Ectodermal cell (in vitro differentiated cells): ENCODE results near the gene GRIN3B.
"Not testable (repeated sequence)": the region's sequence is repeated elsewhere in the genome, so short reads cannot be mapped to it uniquely, and the experiment has no call there.

Experiments used
- H3K27ac ChIP-seq: 2 replicates; pipeline ENCODE4 v1.7.0; 2013; ENCODE audit warnings: mild to moderate bottlenecking, low read depth, low read length; ENCODE audit not compliant: insufficient read depth, poor library complexity, severe bottlenecking
- H3K27me3 ChIP-seq: 2 replicates; pipeline ENCODE4 v1.7.0; 2013; ENCODE audit warnings: mild to moderate bottlenecking, low read length; ENCODE audit not compliant: insufficient read depth, control insufficient read depth, poor library complexity, severe bottlenecking
- H3K36me3 ChIP-seq: one replicate; pipeline ENCODE4 v1.7.0; 2013; ENCODE audit warnings: low read length; ENCODE audit not compliant: control insufficient read depth, insufficient read depth
- H3K4me1 ChIP-seq: one replicate; pipeline ENCODE4 v1.7.0; 2013; ENCODE audit warnings: low read length; ENCODE audit not compliant: control insufficient read depth, insufficient read depth
- H3K4me3 ChIP-seq: 2 replicates; pipeline ENCODE4 v1.7.0; 2013; ENCODE audit warnings: low read depth, low read length, control low read depth; ENCODE audit not compliant: insufficient read depth
- H3K9me3 ChIP-seq: 2 replicates; pipeline ENCODE4 v1.7.0; 2013; ENCODE audit warnings: mild to moderate bottlenecking, low read length, moderate library complexity; ENCODE audit not compliant: control insufficient read depth
- WGBS, 2 experiments: methylation state at CpG; one replicate each; pipeline ENCODE4 v1.1.7; 2013; ENCODE audit warnings: missing lambda C conversion rate in 2 of 2; 5-methylcytosine and 5-hydroxymethylcytosine counted together

The GRIN3B gene

GRCh38 chr19:1019980-1020867 is 20.0 kb downstream of the GRIN3B start:
- no peaks in the 10 kb centered on the region for H3K9me3 ChIP-seq
- peak overlapping the region; percentile 94 for H3K27ac ChIP-seq
- peaks cover 34% of the 10 kb centered on the region for H3K4me1 ChIP-seq
- 5 to 6% methylated on average over 60 of the region's 60 CpGs for WGBS, 2 experiments
- no peaks in the 10 kb centered on the region for H3K36me3 ChIP-seq
- H3K4me3 ChIP-seq: peak overlapping the region; percentile 66
- H3K27me3 ChIP-seq: no peaks in the 10 kb centered on the region

GRCh38 chr19:1020868-1021425 is 20.7 kb downstream of the GRIN3B start, which contains the start of gene TMEM259:
Gene TMEM259 (minus strand): TSS chr19:1021123. CDS start chr19:1020996, 127 bp downstream.
- peaks cover 28% of the 10 kb centered on the region for H3K4me1 ChIP-seq
- no peaks in the 10 kb centered on the region for H3K36me3 ChIP-seq
- peak within 1 kb of the TSS; percentile 66 for H3K4me3 ChIP-seq
- 0% methylated on average over 68 of the region's 68 CpGs for WGBS, 2 experiments
- H3K27ac ChIP-seq: peak within 1 kb of the TSS; percentile 94
- H3K9me3 ChIP-seq: no peaks in the 10 kb centered on the region
- H3K27me3 ChIP-seq: no peaks in the 10 kb centered on the region

GRCh38 chr19:1023883-1024188 is 23.6 kb downstream of the GRIN3B start:
- not testable (repeated sequence) for H3K27ac ChIP-seq, H3K27me3 ChIP-seq, H3K36me3 ChIP-seq, H3K4me3 ChIP-seq, H3K9me3 ChIP-seq
- 95 to 96% methylated on average over 5 of the region's 5 CpGs for WGBS, 2 experiments
- peaks cover 12% of the 10 kb centered on the region for H3K4me1 ChIP-seq

- H3K27ac ChIP-seq, H3K27me3 ChIP-seq, H3K36me3 ChIP-seq, H3K4me1 ChIP-seq, H3K4me3 ChIP-seq, H3K9me3 ChIP-seq: not testable (repeated sequence)
- WGBS, 2 experiments: 95 to 97% methylated on average over 4 to 5 of the region's 6 CpGs
Observed at GRCh38 chr19:1025080-1025479, 24.9 kb downstream of the GRIN3B start.

GRCh38 chr19:1025960-1026782 is 26.0 kb downstream of the GRIN3B start, which contains the start of gene CNN2:
Gene CNN2 (plus strand): TSS chr19:1026608. CDS start chr19:1026662, 54 bp downstream.
- 1% methylated on average over 63 of the region's 63 CpGs for WGBS, 2 experiments
- Histone ChIP-seq H3K27ac (peak within 1 kb of the TSS; percentile 97), H3K36me3 (peaks cover 4% of the 10 kb centered on the region), H3K27me3 (no peaks in the 10 kb centered on the region), H3K4me3 (peak within 1 kb of the TSS; percentile 89), H3K9me3 (no peaks in the 10 kb centered on the region), H3K4me1 (no peaks in the 10 kb centered on the region)

- WGBS, 2 experiments: 0 to 1% methylated on average over 36 of the region's 36 CpGs
- H3K27me3 ChIP-seq: no peaks in the 10 kb centered on the region
- no peaks in the 10 kb centered on the region for H3K4me1 ChIP-seq
- no peaks in the 10 kb centered on the region for H3K9me3 ChIP-seq
- H3K36me3 ChIP-seq: peaks cover 6% of the 10 kb centered on the region
- H3K27ac ChIP-seq: peak overlapping the region; percentile 97
- H3K4me3 ChIP-seq: peak overlapping the region; percentile 89
Observed at GRCh38 chr19:1026783-1027649, 26.8 kb downstream of the GRIN3B start.

- Histone ChIP-seq H3K36me3 (peaks cover 12% of the 10 kb centered on the region), H3K9me3 (no peaks in the 10 kb centered on the region), H3K27ac (peak overlapping the region; percentile 64), H3K4me1 (no peaks in the 10 kb centered on the region), H3K4me3 (peak overlapping the region; percentile 89), H3K27me3 (no peaks in the 10 kb centered on the region)
- WGBS, 2 experiments: 2 to 3% methylated on average over 16 of the region's 16 CpGs
Observed at GRCh38 chr19:1027650-1028061, 27.4 kb downstream of the GRIN3B start.

GRCh38 chr19:1028062-1028926 is 28.1 kb downstream of the GRIN3B start:
- Histone ChIP-seq H3K9me3 (no peaks in the 10 kb centered on the region), H3K27ac (peak overlapping the region; percentile 87), H3K27me3 (no peaks in the 10 kb centered on the region), H3K36me3 (peaks cover 18% of the 10 kb centered on the region), H3K4me1 (no peaks in the 10 kb centered on the region), H3K4me3 (peak overlapping the region; percentile 89)
- WGBS, 2 experiments: 2% methylated on average over 58 of the region's 58 CpGs
